Right atrium auricular region (tissue), 2 donors: ENCODE measurements around the gene PAPOLA. TPM values are rescaled to one million over a fixed set of nuclear protein-coding genes. Genes with fewer than 3 reads are reported as not detected.

Source experiments
- DNase-seq: peaks from one replicate; pipeline ENCODE4 v3.0.0-alpha.2; 2019; ENCODE audit warnings: low spot score
- H3K27ac ChIP-seq, 2 donors: fragments of 200-600 bp; sonication (generic); 1 replicate in 1 of 2; 2 replicates in 1 of 2; pipeline ENCODE4 v1.5.1; 2016 to 2019
- H3K27me3 ChIP-seq, 2 donors: fragments of 200-600 bp; sonication (generic); one replicate each; pipeline versions ENCODE4 v1.5.1 to v1.6.0; 2017 to 2019
- H3K36me3 ChIP-seq: fragments of 200-600 bp; sonication (generic); one replicate; pipeline ENCODE4 v1.5.1; 2016
- H3K4me1 ChIP-seq, 2 donors: fragments of 200-600 bp; sonication (generic); one replicate each; pipeline versions ENCODE4 v1.5.1 to v1.6.0; 2017 to 2019
- H3K4me3 ChIP-seq, 2 donors: fragments of 200-600 bp; sonication (generic); 1 replicate in 1 of 2; 2 replicates in 1 of 2; pipeline ENCODE4 v1.5.1; 2017 to 2019; ENCODE audit warnings: mild to moderate bottlenecking in 1 of 2, moderate library complexity in 1 of 2
- H3K9me3 ChIP-seq, 2 donors: fragments of 200-600 bp; sonication (generic); one replicate each; pipeline ENCODE4 v1.5.1; 2019
- total RNA-seq, 2 donors: library from RNA; depleted of rRNA; stranded (reverse); fragments of >200 nt; gene quantifications; one replicate each; pipeline ENCODE4 v1.1.0, GENCODE V29; 2016
- TF ChIP-seq, protein P1 (sequence below), 2 donors: fragments of 200-600 bp; sonication (generic); IDR thresholded peaks; one replicate each; pipeline ENCODE4 v1.5.1; 2019; ENCODE audit warnings: antibody characterized with exemption in 2 of 2

Gene PAPOLA
- total RNA-seq, result 10 to 100 TPM; 85.2 to 91.9 TPM

DNA sequence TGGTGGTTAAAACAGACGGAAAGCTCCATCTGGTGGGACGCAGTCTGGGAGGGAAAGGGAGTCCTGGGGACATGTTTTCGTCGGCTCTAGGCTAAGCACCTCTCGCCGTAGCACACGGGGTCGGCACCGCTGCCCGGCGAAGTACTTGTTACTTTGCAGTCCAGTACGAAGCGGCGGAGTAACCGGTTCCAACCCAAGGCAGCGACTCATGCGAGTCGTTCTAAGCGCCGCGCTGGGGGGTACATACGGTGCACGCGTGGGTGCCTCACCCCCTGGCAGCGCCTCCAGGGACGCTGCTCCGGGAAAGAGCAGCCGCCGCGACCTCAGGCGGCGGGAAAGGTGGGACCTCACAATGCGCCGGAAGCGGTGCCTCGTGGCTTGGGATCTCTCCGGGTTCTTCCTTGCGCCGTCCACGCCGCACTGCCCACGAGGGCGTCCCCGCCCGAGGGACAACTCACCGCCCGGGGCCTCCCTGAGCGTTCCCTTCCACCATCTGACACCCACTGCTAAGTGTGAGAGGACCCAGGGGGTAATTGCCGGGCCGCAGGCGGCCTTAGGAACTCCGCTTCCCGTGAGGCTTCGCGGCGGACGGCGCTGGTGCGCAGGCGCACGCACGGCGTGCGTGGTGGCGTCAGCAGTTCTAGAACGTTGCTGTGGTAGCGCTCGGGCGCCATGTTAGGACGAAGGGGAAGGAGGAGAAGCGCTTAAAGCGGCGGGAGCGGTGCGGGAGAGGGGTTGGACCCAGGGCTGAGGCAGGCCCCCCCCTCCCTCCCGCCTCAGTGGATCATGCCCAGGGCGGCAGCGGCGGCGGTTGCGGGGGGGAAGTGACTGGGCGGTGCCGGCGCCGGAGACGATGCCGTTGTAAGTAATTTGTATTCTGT lies at the start of gene PAPOLA:
PAPOLA (plus strand) TSS at position 643 of the 881 bp plus-strand sequence; CDS start at position 854, 211 bp downstream.
- peak within 1 kb of the TSS; percentile 95 to 99 for H3K27ac ChIP-seq
- H3K9me3 ChIP-seq, result no peaks in the 10 kb centered on the region
- peak within 1 kb of the TSS; percentile 73 to 99 for H3K4me3 ChIP-seq
- H3K36me3 ChIP-seq, result no peaks in the 10 kb centered on the region
- no peaks in the 10 kb centered on the region for H3K27me3 ChIP-seq
- DNase-seq, result peak; percentile 93
- H3K4me1 ChIP-seq, result peaks cover 0 to 43% of the 10 kb centered on the region in 2 donors
- TF ChIP-seq, protein P1, sequence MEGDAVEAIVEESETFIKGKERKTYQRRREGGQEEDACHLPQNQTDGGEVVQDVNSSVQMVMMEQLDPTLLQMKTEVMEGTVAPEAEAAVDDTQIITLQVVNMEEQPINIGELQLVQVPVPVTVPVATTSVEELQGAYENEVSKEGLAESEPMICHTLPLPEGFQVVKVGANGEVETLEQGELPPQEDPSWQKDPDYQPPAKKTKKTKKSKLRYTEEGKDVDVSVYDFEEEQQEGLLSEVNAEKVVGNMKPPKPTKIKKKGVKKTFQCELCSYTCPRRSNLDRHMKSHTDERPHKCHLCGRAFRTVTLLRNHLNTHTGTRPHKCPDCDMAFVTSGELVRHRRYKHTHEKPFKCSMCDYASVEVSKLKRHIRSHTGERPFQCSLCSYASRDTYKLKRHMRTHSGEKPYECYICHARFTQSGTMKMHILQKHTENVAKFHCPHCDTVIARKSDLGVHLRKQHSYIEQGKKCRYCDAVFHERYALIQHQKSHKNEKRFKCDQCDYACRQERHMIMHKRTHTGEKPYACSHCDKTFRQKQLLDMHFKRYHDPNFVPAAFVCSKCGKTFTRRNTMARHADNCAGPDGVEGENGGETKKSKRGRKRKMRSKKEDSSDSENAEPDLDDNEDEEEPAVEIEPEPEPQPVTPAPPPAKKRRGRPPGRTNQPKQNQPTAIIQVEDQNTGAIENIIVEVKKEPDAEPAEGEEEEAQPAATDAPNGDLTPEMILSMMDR (IDR thresholded peaks at IDR 0.05), result peak in 1 of 2 donors; percentile 50

DNA sequence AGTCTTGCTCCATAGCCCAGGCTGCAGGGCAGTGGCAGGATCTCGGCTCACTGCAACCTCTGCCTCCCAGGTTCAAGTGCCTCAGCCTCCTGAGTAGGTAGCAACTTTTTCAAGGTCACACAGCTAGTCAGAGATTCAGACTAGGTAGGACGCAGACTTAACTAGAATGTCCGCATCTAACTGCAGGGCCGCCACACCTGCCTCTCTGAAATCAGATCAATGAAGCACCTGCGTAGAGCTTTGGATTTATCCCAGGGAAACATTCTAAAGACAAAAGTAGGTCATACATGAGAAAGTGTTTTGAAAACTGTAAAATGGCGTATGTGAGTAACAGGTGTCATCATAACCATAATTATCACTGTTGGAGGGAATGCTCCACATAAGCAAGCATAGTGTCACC lies 49.5 kb upstream of the PAPOLA start:
- no peaks in the 10 kb centered on the region for H3K4me1 ChIP-seq
- no peak overlapping the region for H3K4me3 ChIP-seq
- no peak for DNase-seq
- TF ChIP-seq, protein P1 (IDR thresholded peaks at IDR 0.05), result no peak
- H3K9me3 ChIP-seq, result no peaks in the 10 kb centered on the region
- H3K27ac ChIP-seq, result no peak overlapping the region
- H3K36me3 ChIP-seq, result no peaks in the 10 kb centered on the region
- no peaks in the 10 kb centered on the region for H3K27me3 ChIP-seq

DNA sequence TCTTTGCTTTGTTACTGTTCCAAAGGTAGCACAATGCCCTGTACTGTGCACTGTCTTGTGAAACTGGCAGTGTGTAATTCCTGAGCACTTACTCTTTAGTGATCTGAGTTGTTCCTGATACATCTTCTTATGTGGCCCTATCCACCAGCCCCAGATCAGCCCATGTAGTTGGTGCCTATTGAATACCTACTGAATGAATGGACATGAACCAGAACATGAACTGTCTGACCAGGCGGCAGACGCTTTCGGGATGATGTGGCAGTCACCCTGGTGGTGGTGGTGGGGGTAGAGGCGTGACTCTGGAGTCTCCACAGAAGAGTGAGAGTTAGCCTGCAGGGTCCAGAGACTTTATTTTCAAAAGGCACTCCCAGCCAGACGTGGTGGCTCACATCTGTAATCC lies 46.6 kb upstream of the PAPOLA start:
- no peak for DNase-seq
- Histone ChIP-seq H3K4me3 (no peak overlapping the region), H3K4me1 (no peaks in the 10 kb centered on the region), H3K9me3 (no peaks in the 10 kb centered on the region), H3K36me3 (no peaks in the 10 kb centered on the region), H3K27me3 (no peaks in the 10 kb centered on the region), H3K27ac (no peak overlapping the region)
- TF ChIP-seq, protein P1 (IDR thresholded peaks at IDR 0.05), result no peak

DNA sequence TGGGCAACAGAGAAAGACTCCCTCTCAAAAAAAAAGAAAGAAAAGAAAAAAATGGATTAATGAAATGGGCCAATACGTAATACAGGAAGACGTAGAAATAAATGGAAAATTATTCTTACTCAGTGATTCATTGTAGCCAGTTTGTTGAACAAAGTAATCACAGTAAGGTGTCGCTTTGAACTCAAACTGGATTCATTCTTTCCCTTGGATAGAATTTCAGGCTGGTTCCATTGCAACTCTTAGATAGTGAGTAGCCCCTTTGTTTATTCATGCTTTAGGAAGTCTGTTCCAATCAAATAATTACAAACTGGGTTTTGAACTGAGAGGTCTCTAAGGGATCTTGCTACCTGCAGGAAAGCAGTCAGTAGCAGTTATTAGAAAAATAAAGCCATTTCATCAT lies 42.3 kb upstream of the PAPOLA start:
- Histone ChIP-seq H3K27me3 (no peaks in the 10 kb centered on the region), H3K9me3 (no peaks in the 10 kb centered on the region), H3K4me1 (no peaks in the 10 kb centered on the region), H3K4me3 (no peak overlapping the region), H3K36me3 (no peaks in the 10 kb centered on the region), H3K27ac (no peak overlapping the region)
- TF ChIP-seq, protein P1 (IDR thresholded peaks at IDR 0.05), result no peak
- no peak for DNase-seq

DNA sequence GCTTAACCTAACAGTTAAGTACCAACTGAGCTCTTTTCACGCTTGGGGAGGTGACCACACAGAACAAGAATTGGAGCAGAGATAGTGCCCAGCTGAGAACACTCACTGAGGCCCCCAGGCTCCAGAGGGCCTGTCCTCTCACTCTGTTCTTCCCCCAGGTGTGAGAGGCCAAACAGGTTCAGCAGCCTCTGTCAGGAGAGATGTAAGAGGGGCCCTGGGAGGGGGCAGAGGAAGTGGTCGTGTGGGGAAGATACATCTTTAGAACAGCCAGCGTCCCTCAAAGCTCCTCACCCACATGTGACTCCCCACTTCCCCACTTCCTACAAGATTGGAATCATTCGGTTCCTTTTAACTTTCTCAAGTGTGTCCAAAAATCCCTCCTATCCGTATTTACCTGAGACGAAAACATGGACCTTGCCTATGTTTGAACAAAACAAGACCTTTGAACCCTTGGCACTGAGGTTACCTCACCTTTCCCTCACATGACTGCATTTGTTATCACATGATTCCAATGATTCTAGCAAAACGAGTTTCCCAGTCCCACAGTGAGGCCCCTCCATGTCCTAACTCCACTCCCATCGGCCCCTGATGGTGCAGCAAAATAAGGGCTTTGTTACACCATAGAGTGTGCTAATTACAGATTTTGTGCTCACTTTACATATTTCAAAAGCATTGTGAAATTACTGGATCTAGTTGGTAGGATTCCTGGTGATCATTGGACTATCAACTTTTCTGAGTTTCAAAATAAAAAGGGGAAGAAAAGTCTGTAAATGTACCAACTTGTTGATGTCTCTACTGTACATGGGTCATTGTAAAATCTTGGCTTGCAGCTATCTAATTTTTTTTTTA lies 40.0 kb upstream of the PAPOLA start:
- H3K4me1 ChIP-seq, result no peaks in the 10 kb centered on the region
- TF ChIP-seq, protein P1 (IDR thresholded peaks at IDR 0.05), result no peak
- H3K27me3 ChIP-seq, result no peaks in the 10 kb centered on the region
- no peaks in the 10 kb centered on the region for H3K9me3 ChIP-seq
- no peaks in the 10 kb centered on the region for H3K36me3 ChIP-seq
- no peak overlapping the region for H3K4me3 ChIP-seq
- no peak overlapping the region for H3K27ac ChIP-seq
- DNase-seq, result no peak
